K562 (cell line): ENCODE data around the gene SLAMF8. TPM values are rescaled to one million over a fixed set of nuclear protein-coding genes. Genes with fewer than 3 reads are reported as not detected.
A peak's percentile ranks its signal among the peaks of the same experiment; 100 is the strongest.

ENCODE experiments used
- ARID1B ChIP-seq: fragments of 450-650 bp; IDR thresholded peaks from 2 replicates; pipeline ENCODE4 v1.6.1; 2016; ENCODE audit warnings: antibody characterized with exemption, mild to moderate bottlenecking, inconsistent platforms
- BCOR ChIP-seq: fragments of 450-650 bp; IDR thresholded peaks from 2 replicates; pipeline ENCODE4 v1.6.1; 2016
- CEBPB ChIP-seq: fragments of 450-650 bp; IDR thresholded peaks from 2 replicates; pipeline ENCODE4 v1.6.1; 2016; ENCODE audit warnings: missing genetic modification characterization, missing compliant biosample characterization
- CEBPG ChIP-seq, 3 experiments: fragments of 200-800 bp in 1 of 3; sonication (Bioruptor generic) in 1 of 3; sonication (generic) in 1 of 3; formaldehyde crosslinking in 1 of 3; IDR thresholded peaks in 2 of 3; conservative IDR thresholded peaks in 1 of 3; 2 replicates each; pipeline versions ENCODE4 v1.6.1 to v1.8.0; 2016 to 2022; ENCODE audit warnings: missing compliant biosample characterization in 2 of 3, missing genetic modification characterization in 2 of 3, mild to moderate bottlenecking in 1 of 3, missing genetic modification reagents in 1 of 3
- DPF2 ChIP-seq: fragments of 450-650 bp; IDR thresholded peaks from 2 replicates; pipeline ENCODE4 v1.6.1; 2016
- EP400 ChIP-seq: fragments of 450-650 bp; IDR thresholded peaks from 2 replicates; pipeline ENCODE4 v1.6.1; 2017; ENCODE audit warnings: antibody characterized with exemption, mild to moderate bottlenecking, moderate library complexity
- MAFF ChIP-seq: IDR thresholded peaks from 2 replicates; pipeline ENCODE4 v1.6.1; 2012; ENCODE audit warnings: low read length, improper control_type of control experiment
- MAFK ChIP-seq: IDR thresholded peaks from 2 replicates; pipeline ENCODE4 v1.6.1; 2011; ENCODE audit warnings: low read length, improper control_type of control experiment
- NFE2 ChIP-seq: IDR thresholded peaks from 2 replicates; pipeline ENCODE4 v1.6.1; 2014; ENCODE audit warnings: antibody characterized with exemption, low read depth
- SMARCC2 ChIP-seq: fragments of 450-650 bp; IDR thresholded peaks from 2 replicates; pipeline ENCODE4 v1.6.1; 2017; ENCODE audit warnings: antibody characterized with exemption, moderate library complexity, mild to moderate bottlenecking, low read depth
- SMARCE1 ChIP-seq: fragments of 450-650 bp; IDR thresholded peaks from 2 replicates; pipeline ENCODE4 v1.7.1; 2016; ENCODE audit warnings: mild to moderate bottlenecking
- SNIP1 ChIP-seq: fragments of 450-650 bp; IDR thresholded peaks from 2 replicates; pipeline ENCODE4 v1.7.1; 2017; ENCODE audit warnings: low read depth, mild to moderate bottlenecking
- STAT5B ChIP-seq: fragments of 250-450 bp; sonication (Bioruptor Pico); IDR thresholded peaks from 2 replicates; pipeline ENCODE4 v1.8.0; 2021; ENCODE audit warnings: mild to moderate bottlenecking, inconsistent platforms
- ZNF316 ChIP-seq: fragments of 450-650 bp; IDR thresholded peaks from 2 replicates; pipeline ENCODE4 v1.6.1; 2016
- polyA plus RNA-seq, 8 experiments: library from polyadenylated mRNA; depleted of rRNA in 4 of 8; stranded (reverse) in 5 of 8; unstranded in 3 of 8; fragments of >200 nt; fragmentation: Nextera tagmentation in 2 of 8; fragmentation: Illumina TruSeq in 1 of 8; extraction: Ambion mirVana in 2 of 8; extraction: Trizol in 1 of 8; gene quantifications; 2 replicates each; pipeline versions ENCODE4 v1.2.1 to v1.2.3, GENCODE V29; 2011 to 2014; ENCODE audit warnings: inconsistent platforms in 1 of 8, missing spikeins in 1 of 8
- total RNA-seq, 7 experiments: library from RNA; depleted of rRNA in 6 of 7; stranded (reverse); fragments of >200 nt in 6 of 7; fragmentation: Illumina TruSeq in 2 of 7; extraction: Trizol in 2 of 7; gene quantifications; 2 replicates each; pipeline versions ENCODE4 v1.2.1 to v1.2.3, GENCODE V29; 2011 to 2021; ENCODE audit warnings: low replicate concordance in 1 of 7
- TF ChIP-seq, protein P1 (sequence below), 2 experiments: IDR thresholded peaks in 1 of 2; conservative IDR thresholded peaks in 1 of 2; 2 replicates each; pipeline ENCODE4 v1.6.1; 2016; ENCODE audit warnings: low read depth in 2 of 2, mild to moderate bottlenecking in 1 of 2, missing compliant biosample characterization in 1 of 2, missing genetic modification characterization in 1 of 2, moderate library complexity in 1 of 2
- TF ChIP-seq, protein P2 (sequence below): fragments of 450-650 bp; IDR thresholded peaks from 2 replicates; pipeline ENCODE4 v1.6.1; 2018; ENCODE audit not compliant: partially characterized antibody
- TF ChIP-seq, protein P3 (sequence below), 2 experiments: fragments of 450-650 bp in 1 of 2; sonication (generic) in 1 of 2; formaldehyde crosslinking in 1 of 2; IDR thresholded peaks in 1 of 2; conservative IDR thresholded peaks in 1 of 2; 2 replicates each; pipeline versions ENCODE4 v1.6.1 to v1.8.1; 2016 to 2023; ENCODE audit warnings: mild to moderate bottlenecking in 2 of 2, moderate library complexity in 2 of 2, inconsistent platforms in 1 of 2, missing genetic modification reagents in 1 of 2

The SLAMF8 gene
- total and polyA plus RNA-seq, 9 of the 15 experiments (the other 6 are each of a cell fraction or from before 2014, with no cell fraction given), result not detected

DNA sequence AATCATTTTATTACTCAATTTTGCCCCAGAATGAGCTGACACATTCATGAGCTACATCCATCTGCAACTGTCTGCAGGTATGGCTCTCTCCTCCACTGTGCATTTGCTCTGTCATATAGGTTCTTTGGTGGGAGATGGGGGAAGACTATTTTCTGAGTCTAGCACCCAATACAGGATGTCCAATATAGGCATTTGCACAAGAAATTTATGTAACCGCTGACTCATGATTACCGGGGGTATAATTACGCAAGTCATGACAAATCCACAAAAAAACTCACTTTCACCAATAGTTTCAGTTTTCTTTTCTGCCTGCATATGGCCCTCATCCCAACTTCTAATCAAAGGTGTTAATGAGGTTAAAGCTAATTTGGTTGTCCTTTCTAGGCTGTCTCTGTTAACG, 53.3 kb downstream of the SLAMF8 start (continued):
- TF ChIP-seq, protein P1, sequence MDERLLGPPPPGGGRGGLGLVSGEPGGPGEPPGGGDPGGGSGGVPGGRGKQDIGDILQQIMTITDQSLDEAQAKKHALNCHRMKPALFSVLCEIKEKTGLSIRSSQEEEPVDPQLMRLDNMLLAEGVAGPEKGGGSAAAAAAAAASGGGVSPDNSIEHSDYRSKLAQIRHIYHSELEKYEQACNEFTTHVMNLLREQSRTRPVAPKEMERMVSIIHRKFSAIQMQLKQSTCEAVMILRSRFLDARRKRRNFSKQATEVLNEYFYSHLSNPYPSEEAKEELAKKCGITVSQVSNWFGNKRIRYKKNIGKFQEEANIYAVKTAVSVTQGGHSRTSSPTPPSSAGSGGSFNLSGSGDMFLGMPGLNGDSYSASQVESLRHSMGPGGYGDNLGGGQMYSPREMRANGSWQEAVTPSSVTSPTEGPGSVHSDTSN (CRISPR knock-in tag; IDR thresholded peaks at IDR 0.05; ENCODE audit: low read depth), result no peak
- TF ChIP-seq, protein P1 (tag; conservative IDR thresholded peaks at IDR 0.05; ENCODE audit: low read depth), result 0 out of 2 replicates have a peak, but pooled peaks have one; percentile 21
- TF ChIP-seq, protein P2, sequence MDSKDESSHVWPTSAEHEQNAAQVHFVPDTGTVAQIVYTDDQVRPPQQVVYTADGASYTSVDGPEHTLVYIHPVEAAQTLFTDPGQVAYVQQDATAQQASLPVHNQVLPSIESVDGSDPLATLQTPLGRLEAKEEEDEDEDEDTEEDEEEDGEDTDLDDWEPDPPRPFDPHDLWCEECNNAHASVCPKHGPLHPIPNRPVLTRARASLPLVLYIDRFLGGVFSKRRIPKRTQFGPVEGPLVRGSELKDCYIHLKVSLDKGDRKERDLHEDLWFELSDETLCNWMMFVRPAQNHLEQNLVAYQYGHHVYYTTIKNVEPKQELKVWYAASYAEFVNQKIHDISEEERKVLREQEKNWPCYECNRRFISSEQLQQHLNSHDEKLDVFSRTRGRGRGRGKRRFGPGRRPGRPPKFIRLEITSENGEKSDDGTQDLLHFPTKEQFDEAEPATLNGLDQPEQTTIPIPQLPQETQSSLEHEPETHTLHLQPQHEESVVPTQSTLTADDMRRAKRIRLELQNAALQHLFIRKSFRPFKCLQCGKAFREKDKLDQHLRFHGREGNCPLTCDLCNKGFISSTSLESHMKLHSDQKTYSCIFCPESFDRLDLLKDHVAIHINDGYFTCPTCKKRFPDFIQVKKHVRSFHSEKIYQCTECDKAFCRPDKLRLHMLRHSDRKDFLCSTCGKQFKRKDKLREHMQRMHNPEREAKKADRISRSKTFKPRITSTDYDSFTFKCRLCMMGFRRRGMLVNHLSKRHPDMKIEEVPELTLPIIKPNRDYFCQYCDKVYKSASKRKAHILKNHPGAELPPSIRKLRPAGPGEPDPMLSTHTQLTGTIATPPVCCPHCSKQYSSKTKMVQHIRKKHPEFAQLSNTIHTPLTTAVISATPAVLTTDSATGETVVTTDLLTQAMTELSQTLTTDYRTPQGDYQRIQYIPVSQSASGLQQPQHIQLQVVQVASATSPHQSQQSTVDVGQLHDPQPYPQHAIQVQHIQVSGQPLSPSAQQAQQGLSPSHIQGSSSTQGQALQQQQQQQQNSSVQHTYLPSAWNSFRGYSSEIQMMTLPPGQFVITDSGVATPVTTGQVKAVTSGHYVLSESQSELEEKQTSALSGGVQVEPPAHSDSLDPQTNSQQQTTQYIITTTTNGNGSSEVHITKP, result peak; percentile 11
- no peak for TF ChIP-seq BCOR
- no peak for TF ChIP-seq STAT5B (CRISPR knock-in tag)
- TF ChIP-seq, protein P3, sequence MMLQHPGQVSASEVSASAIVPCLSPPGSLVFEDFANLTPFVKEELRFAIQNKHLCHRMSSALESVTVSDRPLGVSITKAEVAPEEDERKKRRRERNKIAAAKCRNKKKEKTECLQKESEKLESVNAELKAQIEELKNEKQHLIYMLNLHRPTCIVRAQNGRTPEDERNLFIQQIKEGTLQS (IDR thresholded peaks at IDR 0.05), result peak; percentile 88
- TF ChIP-seq, protein P3 (CRISPR knock-in tag; conservative IDR thresholded peaks at IDR 0.05), result no peak
- TF ChIP-seq SMARCC2, result 0 out of 2 replicates have a peak, but pooled peaks have one; percentile 37
- peak; percentile 91 for TF ChIP-seq MAFF
- no peak for TF ChIP-seq SNIP1
- peak; percentile 69 for TF ChIP-seq DPF2
- TF ChIP-seq MAFK, result peak; percentile 94
- TF ChIP-seq SMARCE1, result 0 out of 2 replicates have a peak, but pooled peaks have one; percentile 43
- no peak for TF ChIP-seq EP400
- TF ChIP-seq CEBPG (CRISPR knock-in tag; IDR thresholded peaks at IDR 0.05), result no peak
- TF ChIP-seq CEBPG (tag; conservative IDR thresholded peaks at IDR 0.05 in 1 of 2, IDR thresholded peaks at IDR 0.05 in 1 of 2), result peak; percentile 85 to 93
- peak; percentile 100 for TF ChIP-seq ZNF316
- TF ChIP-seq CEBPB (tag), result peak; percentile 96
- TF ChIP-seq ARID1B, result peak; percentile 55
- peak; percentile 85 for TF ChIP-seq NFE2
